HS-27A (cell line): ENCODE data around the gene ZFAND2A.
"Not testable (repeated sequence)": the region's sequence is repeated elsewhere in the genome, so short reads cannot be mapped to it uniquely, and the experiment has no call there.

Source experiments
- DNase-seq: peaks from one replicate; pipeline ENCODE4 v3.0.0-alpha.2; 2012; ENCODE audit warnings: low read depth, missing footprints

ZFAND2A gene

DNA sequence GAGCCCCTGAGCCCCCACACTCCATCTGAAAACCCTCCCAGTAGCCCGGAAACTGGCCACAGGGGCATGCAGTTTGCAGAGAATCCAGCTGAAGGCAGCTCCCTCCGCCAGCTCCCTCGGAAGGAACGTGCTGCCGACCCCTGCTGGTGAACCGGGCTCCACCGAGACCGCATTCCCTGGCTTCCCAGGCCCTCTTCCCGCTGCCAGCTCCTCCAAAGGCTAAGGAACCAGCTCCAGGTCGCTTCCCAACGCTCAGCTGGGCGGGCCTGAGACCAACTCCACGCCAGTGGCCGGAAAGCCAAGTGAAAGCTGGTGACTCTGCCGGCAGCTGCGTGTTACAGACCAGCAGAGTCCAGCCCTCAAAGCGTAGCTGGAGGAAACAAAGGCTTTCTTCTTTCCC lies 36.3 kb downstream of the ZFAND2A start:
- DNase-seq = no peak

DNA sequence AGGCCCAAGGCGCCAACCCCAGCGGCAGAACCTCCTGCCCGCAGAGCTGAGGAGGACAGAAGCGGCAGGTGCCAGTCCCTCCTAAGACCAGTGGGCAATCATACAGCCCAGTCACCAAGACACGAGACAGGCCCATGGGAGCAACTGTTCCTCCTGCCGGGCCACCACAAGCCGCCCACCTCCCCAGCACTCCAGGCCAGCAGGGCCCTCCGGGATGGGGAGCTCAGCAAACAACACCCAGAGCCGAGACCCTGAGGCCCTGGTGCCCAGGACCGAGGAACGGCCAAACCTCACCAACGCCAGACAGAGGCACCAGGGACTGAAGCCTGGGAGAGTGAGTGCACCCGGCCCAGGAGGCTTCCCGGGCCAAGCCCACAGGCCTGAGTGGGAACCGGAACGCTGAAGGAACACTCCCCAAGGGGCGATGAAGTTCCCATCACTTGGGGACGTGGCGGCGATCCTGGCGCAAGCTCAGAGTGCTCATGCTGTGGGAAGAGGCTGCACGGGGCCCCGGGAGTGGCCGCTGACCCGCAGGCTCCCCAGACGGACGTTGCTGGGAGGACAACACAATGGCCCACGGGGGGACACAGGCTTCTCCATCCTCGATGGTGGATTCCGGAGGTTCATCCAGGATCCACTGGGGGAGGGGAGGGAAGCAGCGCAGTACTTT lies 37.0 kb downstream of the ZFAND2A start:
- no peak for DNase-seq

DNA sequence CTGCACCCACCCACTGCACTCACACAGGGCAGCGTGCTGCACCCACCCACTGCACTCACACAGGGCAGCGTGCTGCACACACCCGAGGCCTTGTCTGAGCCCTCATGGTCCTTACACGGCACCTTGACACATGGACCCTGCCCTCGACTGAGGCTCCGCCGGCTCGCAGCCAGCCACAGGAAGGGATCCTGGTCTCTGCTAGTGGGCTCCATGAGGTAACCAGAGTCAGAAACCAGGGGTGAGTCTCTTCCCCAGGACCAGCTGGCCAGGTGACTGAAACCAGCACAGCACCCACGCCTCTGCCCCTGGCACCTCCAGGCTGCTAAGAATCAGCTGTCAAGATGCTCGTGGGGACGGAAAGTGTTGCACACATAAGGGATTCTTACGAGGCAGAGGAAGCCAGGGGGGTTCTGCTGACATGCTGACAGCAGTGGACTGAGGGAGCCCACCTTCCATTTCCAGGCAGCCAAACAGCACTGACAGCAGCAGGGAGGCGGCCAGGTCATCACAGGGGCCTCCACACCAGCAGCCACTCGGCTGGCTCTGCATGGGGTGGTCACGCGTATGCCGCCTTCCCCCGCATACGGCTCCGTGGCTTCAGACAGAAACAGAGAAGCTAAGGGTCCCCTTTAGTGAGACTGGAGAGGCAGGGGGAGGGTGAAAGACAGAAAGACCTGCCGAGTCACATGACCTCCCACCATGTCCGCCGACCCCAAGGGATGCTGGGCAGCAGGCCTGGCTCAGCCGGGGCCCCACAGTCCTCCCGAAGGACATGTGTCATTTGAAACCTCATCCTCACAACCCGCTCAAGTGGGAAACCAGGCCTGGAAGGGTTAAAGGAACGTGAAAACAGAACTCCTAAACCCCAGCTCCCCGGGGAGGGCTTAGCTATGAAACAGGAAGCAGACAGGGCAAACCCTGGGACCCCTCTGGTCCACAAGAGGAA lies 37.8 kb downstream of the ZFAND2A start:
- no peak for DNase-seq

DNA sequence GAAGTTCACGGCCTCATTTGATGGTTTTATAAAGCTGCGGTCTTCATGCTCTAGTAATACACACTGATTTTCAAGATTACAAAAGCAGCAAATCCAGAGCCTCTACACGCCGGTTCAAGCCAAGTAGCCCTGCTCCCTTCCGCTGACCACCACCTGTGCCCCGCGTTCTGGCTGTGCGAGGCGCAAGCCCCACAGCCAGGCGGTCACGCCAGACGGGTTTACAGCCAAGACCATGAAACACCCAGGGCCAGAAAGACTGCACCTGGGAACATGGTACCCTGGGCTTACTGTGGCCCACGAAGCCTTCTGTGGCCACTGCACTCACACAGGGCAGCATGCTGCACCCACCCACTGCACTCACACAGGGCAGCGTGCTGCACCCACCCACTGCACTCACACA lies 38.5 kb downstream of the ZFAND2A start:
- DNase-seq = no peak

DNA sequence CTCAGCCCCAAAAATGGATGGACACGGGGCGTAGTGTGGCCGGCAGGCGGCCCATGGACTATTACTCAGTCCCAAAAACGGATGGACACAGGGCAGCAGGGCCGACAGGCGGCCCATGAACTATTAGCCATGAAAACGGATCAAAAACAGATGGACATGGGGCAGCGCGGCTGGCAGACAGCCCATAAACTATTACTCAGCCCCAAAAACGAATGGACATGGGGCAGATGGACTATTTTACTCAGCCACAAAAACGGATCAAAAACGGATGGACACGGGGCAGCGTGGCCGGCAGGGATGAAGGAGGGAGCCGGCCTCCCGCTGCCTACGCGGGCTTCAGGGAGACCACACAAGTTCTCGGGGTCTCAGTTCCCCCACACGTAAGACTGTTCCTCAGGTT lies 39.2 kb downstream of the ZFAND2A start:
- no peak for DNase-seq

DNA sequence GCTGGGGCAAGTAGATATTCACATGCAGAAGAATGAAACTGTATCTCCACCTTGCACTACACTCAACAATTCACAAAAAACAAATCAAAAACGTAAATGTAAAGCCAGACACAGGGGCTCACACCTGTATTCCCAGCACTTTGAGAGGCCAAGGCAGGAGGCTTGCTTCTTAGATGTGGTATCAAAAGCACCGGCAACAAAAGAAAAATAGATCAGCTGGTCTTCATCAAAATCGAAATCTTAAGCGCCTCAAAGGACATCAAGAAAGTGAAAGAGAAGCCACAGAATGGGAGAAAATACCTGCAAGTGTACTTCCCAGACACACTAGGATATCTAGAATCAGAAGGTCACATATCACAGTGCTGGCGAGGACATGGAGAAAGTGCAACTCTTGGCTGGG lies 40.8 kb downstream of the ZFAND2A start:
- no peak for DNase-seq

DNA sequence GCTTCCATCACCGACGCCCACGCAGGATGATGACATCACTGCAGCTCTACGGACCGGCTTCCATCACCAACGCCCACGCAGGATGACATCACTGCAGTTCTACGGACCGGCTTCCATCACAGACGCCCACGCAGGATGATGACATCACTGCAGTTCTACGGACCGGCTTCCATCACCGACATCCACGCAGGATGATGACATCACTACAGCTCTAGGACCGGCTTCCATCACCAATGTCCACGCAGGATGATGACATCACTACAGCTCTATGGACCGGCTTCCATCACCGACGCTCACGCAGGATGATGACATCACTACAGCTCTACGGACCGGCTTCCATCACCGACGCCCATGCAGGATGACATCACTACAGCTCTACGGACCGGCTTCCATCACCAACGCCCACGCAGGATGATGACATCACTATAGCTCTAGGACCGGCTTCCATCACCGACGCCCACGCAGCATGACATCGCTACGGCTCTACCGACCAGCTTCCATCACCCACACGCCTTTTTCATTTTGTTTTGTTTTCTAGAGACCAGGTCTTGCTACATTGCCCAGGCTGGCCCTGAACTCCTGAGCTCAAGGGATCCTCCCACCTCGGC lies 42.6 kb downstream of the ZFAND2A start:
- no peak for DNase-seq

DNA sequence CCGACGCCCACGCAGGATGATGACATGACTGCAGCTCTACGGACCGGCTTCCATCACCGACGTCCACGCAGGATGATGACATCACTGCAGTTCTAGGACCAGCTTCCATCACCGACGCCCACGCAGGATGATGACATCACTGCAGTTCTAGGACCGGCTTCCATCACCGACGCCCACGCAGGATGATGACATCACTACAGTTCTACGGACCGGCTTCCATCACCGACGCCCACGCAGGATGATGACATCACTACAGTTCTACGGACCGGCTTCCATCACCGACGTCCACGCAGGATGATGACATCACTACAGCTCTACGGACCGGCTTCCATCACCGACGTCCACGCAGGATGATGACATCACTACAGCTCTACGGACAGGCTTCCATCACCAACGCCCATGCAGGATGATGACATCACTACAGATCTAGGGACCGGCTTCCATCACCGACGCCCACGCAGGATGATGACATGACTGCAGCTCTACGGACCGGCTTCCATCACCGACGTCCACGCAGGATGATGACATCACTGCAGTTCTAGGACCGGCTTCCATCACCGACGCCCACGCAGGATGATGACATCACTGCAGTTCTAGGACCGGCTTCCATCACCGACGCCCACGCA lies 43.5 kb downstream of the ZFAND2A start:
- not testable (repeated sequence) for DNase-seq

DNA sequence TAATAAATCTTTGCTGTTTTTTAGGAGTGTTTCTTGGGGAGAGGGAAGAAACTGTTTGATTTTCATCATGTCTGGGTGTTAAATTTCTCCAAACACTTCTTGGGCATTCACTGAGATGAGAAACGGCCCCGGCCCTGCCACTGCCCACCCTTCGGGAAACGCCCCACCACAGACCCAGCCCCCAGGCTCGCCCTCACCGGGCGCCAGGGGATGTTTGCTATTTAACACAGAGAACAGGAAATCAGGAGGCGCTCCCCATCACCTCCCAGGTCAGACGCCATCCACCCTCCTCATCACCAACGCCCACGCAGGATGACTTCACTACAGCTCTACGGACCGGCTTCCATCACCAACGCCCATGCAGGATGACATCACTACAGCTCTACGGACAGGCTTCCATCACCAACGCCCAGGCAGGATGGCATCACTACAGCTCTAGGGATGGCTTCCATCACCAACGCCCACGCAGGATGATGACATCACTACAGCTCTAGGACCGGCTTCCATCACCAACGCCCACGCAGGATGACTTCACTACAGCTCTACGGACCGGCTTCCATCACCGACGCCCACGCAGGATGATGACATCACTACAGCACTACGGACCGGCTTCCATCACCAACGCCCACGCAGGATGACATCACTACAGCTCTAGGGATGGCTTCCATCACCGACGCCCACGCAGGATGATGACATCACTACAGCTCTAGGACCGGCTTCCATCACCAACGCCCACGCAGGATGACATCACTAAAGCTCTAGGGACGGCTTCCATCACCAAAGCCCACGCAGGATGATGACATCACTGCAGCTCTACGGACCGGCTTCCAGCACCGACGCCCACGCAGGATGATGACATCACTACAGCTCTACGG lies 44.6 kb downstream of the ZFAND2A start:
- not testable (repeated sequence) for DNase-seq

DNA sequence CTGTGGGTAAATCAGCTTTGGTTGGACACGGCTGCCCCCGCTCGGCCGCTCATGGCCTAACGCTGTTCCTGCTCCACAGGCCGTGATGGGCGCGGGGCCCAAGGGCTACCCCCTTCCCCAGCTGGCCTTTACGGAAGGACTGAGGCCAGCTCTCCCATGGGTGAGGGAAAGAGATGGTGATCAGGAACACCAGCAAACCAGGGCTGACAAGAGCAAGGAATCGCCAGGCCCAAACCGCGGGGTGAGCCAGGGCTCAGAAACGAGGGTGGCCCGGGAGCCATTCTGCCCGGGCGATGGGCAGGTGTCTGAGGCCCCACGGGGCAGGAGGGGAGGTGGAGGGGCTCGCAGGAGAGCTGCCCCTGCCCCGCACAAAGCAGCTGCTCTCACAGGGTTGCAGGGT lies 45.5 kb downstream of the ZFAND2A start:
- DNase-seq = no peak

DNA sequence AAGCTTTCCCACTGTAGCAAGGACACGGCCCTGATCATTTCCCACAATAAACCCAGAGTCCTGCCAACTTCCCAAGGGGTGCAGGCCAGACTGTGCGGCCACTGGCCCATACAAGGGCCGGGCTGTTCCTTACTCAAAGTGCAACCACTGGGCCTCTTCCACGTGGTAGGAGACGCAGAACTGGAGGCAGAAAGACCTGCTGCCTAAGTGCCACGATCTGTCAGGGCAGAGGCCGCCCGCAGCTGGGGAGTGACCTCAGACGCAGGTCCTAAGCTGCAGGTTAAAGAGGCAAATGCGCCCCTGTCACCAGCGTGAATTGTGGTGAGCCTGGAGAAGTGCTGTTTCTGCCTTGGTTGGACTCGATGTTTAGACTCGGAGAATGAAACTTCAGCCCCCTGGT lies 45.9 kb downstream of the ZFAND2A start:
- no peak for DNase-seq

DNA sequence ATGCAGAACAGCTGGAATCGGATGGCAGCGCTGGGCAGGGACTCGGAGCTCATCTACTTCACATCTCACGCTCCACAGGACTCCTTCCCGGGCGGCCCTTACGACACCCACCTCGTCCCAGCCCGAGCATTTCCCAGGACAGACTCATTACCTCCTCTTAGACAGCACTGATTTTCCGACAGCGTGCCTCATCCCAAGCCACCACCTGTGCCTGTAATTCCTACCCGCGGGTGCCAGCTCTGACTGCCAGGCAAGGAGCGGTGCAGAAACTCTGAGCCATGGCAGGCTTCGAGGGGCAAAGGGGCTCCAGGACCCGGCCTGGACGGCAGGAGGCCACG lies 46.5 kb downstream of the ZFAND2A start:
- no peak for DNase-seq

DNA sequence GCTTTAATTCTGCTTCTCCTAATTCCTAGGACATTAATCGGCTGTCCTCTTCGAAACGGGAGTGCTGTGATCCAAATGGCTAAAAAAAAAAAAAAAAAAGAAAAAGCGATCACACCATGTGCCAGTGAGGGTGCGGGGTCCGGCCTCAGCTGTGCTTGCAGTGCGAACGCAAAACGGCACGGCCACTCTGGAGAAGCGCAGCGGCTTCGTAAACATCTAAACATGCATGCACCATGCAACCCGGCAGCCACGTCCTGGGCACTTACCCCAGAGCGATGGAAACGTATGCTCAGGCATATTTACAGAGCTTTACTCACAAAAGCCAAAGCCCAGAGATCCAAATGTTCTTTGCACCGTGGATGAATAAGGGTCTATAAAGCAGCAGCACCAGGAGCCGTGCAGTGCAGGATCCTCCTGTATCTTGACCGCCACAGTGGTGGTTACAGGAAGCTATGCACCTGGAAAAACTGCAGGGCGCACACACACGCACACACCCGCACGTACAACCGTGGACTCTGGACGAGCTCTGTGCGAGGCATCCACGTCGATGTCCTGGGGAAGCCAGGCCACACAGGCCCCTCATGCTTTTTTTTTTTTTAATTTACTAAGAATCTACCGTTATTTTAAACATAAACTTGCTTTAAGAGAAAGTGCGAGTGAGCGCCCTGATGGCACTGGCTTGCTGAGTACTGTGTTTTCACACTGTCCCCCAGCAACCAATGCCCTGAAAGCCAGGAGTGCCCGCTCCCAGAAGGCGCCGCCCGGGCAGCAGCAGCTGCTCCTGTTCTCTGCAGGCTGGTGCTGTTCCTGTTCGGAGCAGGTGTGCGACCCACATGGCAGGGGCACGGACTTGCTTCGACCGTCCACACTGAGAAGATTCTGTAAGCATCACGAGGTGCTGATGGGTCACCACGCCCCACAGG lies 47.1 kb downstream of the ZFAND2A start:
- no peak for DNase-seq

DNA sequence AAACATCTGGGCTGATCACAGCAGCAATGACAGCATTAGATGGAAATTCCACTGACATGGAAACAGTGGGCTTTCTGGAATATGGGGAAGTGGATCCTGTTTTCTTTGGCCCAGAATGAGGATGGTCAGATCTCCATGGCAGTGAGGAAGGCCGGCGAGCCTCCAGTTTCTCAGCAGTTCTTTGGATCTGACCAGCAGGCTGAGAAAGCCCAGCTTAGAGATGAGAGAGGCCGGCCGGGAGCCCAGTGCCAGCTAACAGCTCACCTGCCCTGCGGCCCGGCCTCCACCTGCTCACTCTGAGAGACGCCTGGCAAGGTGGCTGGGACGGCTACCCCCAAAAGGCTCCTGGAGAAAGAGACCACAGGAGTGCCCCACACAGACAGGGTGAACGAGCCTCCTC lies 47.9 kb downstream of the ZFAND2A start:
- no peak for DNase-seq

DNA sequence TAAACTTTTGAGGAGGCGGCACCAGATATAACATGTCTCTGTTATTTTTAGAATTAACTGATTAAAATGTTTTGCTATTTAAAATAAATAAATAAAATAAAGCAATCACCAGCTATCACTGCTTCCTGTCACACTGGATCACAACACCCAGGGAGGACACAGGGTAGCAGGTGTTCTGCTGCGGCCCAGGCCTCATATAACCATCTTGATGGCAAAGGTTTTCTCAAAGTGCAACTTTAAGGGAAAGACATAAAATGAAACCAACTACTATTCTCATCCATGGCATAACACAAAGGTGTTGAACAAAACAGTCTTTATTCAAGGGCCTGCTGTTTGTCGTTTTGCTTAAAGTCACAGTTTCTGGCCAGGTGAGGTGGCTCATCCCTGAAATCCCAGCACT lies 48.8 kb downstream of the ZFAND2A start:
- no peak for DNase-seq

DNA sequence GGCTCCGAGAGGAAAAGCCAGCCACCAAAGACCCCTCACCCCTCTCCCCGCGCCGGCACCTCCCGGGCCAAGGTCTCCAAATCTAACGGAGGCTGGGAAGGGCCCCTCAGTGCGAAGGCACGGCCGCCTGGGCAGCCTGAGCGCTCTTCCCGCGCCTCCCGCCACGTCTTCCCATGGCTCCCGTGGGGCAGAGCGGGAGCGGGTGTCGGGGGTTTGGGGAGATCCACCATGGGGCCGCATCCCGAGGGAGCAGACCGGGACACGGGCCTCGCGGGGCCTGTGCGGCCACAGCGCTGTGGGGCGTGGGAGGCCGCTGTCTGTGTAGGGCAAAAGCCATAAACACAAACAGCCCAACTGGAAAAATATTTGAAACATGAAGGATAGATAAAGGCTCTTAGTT lies 49.6 kb downstream of the ZFAND2A start:
- no peak for DNase-seq

DNA sequence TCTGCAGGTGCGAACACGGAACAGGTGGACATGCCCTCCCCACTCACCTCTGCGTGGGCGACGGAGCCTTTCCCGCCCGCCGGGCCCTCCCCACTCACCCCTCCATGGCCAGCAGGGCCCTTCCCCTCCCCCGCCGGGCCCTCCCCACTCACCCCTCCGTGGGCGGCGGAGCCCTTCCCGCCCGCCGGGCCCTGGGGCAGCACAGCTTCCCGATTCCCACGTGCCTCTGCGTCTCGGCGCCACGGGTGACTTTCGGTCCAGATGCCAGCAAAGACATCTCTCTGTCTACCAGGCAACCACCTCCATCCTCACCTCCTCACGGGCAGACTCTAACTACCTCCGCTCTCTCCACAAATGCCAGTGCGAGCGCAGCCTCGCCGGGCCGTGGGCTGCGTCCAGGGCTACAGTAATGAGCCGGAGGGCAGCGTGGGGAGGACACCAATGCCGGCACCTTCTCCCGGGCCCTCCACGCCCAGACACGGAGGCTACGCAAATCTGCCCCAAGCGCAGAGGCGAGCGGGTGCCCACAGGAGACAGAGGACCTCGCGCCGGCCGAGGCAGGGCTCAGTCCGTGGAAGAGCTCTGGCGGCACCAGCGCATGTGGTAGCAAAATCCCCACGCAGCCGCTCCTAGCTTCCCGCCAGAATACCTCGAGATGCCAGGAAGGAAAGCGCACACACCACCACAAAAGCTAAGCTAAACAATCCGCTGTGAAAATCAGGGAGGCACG lies 50.2 kb downstream of the ZFAND2A start:
- DNase-seq = no peak

DNA sequence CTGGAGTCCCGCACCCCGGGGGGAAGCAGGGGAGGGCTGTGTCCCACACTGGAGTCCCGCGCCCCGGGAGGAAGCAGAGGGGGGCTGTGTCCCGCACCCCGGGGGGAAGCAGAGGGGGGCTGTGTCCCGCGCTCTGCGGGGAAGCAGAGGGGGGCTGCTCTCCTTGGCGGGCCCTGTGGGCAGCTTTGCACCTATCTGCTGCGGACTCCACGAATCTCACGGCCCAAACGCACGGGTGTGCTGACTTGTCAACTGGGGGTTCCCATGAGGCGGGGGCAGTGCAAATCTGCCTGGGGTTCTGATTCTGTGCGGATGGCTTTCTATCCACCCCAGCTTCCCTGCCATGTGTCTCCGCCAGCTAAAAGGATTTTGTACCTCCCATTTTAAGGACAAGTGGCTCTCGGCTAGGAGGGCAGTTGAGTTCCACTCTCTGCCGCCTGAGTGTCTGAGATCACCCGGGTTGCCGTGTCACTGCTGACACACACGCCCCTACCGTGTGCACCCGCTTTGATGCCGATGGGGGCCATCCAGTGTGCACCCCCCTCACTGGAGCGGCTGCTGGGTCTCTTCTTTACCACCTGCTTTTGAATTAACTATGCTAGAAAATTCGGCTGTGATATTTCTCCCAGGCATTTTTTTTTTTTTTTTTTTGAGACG lies 51.6 kb downstream of the ZFAND2A start:
- DNase-seq = no peak

DNA sequence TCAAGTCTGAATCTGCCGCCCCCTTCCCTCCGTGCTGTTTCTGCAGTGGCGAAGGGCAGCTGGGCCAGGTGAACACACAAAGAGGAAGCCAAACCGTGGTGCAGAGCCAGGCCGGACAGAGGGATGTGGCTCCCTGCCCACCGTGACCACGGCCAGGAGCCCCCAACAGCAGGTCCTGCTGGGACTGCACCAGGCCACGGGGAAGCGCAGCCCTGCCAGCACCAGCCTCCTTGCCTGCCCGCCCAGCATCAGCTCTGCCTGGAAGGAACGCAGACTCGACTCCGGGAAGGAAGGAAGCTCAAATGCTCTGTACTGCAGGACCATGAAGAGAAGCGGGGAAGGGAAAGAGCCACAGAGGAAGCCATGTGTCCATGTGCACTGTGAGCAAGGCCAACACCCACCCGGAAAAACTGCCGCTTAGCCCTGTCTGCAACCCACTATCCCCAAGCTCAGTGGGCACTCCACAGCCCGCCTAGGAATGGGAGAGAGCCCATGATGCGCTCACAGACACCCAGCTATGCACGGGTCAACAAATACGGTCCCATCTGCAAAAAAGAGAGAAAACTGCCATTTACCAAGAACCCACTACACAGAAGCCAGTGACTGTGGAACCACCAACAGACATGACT lies 53.1 kb downstream of the ZFAND2A start:
- DNase-seq = no peak
